Measurements from ENCODE around the gene EGR2. TPM values are rescaled to one million over a fixed set of nuclear protein-coding genes. Genes with fewer than 3 reads are reported as not detected.

EGR2 gene
- polyA plus RNA-seq, 1 of the 3 experiments (the other 2 are of a cell fraction), result 0.25 TPM

DNA sequence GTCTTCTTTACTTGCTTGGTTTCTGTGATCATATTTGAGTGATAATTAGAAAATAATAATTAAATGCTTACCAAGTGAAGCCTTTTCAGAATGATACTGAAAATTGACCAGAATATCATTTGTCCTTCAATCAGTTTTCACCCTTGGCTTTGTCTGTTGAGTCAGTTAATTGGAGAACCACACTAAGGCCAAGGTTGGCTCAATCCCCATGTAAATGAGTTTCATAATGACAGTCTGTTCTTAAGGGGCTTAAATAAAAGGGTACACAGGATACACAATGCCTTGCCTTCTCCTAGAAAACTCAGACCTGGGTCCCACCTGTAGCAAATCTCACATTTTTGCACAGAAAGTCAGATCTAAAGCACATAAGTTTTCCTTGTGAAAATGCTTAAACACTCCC, 31.3 kb upstream of the EGR2 start:
- Histone ChIP-seq H3K9ac (no peak overlapping the region), H3K4me3 (ENCODE audit: low read depth in 2 of 2, low read length in 1 of 2) (no peak overlapping the region), H3K4me1 (ENCODE audit: control insufficient read depth in 1 of 2, insufficient read depth in 2 of 2, low read depth in 1 of 2, low read length in 1 of 2) (no peaks in the 10 kb centered on the region), H3K4me2 (no peak overlapping the region), H3K27me3 (ENCODE audit: insufficient read depth) (peaks cover 9% of the 10 kb centered on the region; the same call in 1 of the 2 replicates), H3F3A (replicated peaks; ENCODE audit: insufficient read depth) (no peaks in the 10 kb centered on the region), H3K9me2 (no peaks in the 10 kb centered on the region), H3K36me3 (replicated peaks in 1 of 2; ENCODE audit: control insufficient read depth in 1 of 2, insufficient read depth in 2 of 2, low read length in 1 of 2) (no peaks in the 10 kb centered on the region), H3K9me3 (no peaks in the 10 kb centered on the region), H3K79me2 (ENCODE audit: insufficient read depth) (no peaks in the 10 kb centered on the region), H4K20me1 (ENCODE audit: insufficient read depth) (no peaks in the 10 kb centered on the region), H3K27ac (ENCODE audit: low read depth in 2 of 2, low read length in 1 of 2) (no peak overlapping the region), H2AFZ (ENCODE audit: low read depth) (no peak overlapping the region)
- no peak for DNase-seq
- TF ChIP-seq, protein P1, sequence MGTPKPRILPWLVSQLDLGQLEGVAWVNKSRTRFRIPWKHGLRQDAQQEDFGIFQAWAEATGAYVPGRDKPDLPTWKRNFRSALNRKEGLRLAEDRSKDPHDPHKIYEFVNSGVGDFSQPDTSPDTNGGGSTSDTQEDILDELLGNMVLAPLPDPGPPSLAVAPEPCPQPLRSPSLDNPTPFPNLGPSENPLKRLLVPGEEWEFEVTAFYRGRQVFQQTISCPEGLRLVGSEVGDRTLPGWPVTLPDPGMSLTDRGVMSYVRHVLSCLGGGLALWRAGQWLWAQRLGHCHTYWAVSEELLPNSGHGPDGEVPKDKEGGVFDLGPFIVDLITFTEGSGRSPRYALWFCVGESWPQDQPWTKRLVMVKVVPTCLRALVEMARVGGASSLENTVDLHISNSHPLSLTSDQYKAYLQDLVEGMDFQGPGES (IDR thresholded peaks at IDR 0.05; ENCODE audit: low read depth, low read length), result no peak
- TF ChIP-seq, protein P2, sequence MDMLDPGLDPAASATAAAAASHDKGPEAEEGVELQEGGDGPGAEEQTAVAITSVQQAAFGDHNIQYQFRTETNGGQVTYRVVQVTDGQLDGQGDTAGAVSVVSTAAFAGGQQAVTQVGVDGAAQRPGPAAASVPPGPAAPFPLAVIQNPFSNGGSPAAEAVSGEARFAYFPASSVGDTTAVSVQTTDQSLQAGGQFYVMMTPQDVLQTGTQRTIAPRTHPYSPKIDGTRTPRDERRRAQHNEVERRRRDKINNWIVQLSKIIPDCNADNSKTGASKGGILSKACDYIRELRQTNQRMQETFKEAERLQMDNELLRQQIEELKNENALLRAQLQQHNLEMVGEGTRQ (IDR thresholded peaks at IDR 0.05; ENCODE audit: borderline replicate concordance, low read depth, low read length), result no peak
- CTCF ChIA-PET, result no interaction called here
- POLR2A ChIA-PET, result no interaction called here

DNA sequence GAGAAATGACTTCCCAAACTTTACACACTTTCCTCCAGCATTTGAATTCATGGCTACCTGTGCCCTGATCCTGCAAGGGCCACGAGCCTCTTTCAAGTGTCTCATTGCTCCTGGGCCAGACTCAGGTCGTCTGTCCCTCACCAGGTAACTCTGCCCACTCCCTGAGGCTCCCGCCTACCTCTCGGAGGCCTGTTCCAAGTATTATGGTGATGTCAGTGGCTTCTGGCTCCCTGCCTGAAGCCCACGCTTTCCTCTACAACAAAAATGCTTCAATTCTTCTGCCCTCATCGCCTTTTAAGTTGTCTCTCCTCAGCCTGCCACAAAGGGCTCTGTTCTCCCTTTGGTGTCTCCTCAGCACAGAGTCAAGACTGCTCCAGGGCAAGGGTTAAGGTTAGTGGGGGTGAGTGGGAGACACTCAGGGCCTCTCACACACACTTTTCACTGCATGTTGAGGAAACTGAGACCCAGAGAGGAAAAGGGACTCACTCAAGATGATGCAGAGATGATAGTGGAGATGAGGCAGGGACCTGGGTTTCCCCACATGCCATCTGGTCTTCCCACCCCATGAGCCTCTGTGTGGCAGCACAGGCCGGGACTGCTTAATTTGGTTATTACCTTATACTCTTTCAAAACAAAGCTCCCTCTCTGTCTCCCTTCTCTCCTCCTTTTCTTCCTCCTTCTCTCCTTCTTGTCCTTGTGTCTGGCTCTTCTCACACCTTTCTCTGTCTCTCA, 28.3 kb upstream of the EGR2 start:
- no peak overlapping the region for H3K4me2 ChIP-seq
- no peak overlapping the region for H2AFZ ChIP-seq (ENCODE audit: low read depth)
- 32% methylated on average over 7 of the region's 7 CpGs for WGBS (ENCODE audit: low lambda C conversion rate)
- peaks cover 9% of the 10 kb centered on the region; the same call in 1 of the 2 replicates for H3K27me3 ChIP-seq (ENCODE audit: insufficient read depth)
- no peak overlapping the region for H3K27ac ChIP-seq (ENCODE audit: low read depth in 2 of 2, low read length in 1 of 2)
- DNase-seq, result no peak
- ChIA-PET POLR2A (no interaction called here), CTCF (no interaction called here)
- no peaks in the 10 kb centered on the region for H4K20me1 ChIP-seq (ENCODE audit: insufficient read depth)
- H3K36me3 ChIP-seq (replicated peaks in 1 of 2; ENCODE audit: control insufficient read depth in 1 of 2, insufficient read depth in 2 of 2, low read length in 1 of 2), result no peaks in the 10 kb centered on the region
- H3K9me3 ChIP-seq, result no peaks in the 10 kb centered on the region
- TF ChIP-seq JUND (IDR thresholded peaks at IDR 0.05) (no peak), RFX5 (IDR thresholded peaks at IDR 0.05; ENCODE audit: low read length) (no peak), RAD21 (IDR thresholded peaks at IDR 0.05; ENCODE audit: low read length) (no peak), EZH2phosphoT487 (IDR thresholded peaks at IDR 0.05; ENCODE audit: borderline replicate concordance, low read depth) (no peak), NRF1 (IDR thresholded peaks at IDR 0.05; ENCODE audit: low read depth, low read length) (no peak), TEAD4 (IDR thresholded peaks at IDR 0.05; ENCODE audit: borderline replicate concordance, insufficient read depth) (no peak)
- TF ChIP-seq, protein P2 (IDR thresholded peaks at IDR 0.05; ENCODE audit: borderline replicate concordance, low read depth, low read length), result no peak
- no peaks in the 10 kb centered on the region for H3K9me2 ChIP-seq
- H3K4me3 ChIP-seq (ENCODE audit: low read depth in 2 of 2, low read length in 1 of 2), result no peak overlapping the region
- H3K4me1 ChIP-seq (ENCODE audit: control insufficient read depth in 1 of 2, insufficient read depth in 2 of 2, low read depth in 1 of 2, low read length in 1 of 2), result no peaks in the 10 kb centered on the region
- no peaks in the 10 kb centered on the region for H3K79me2 ChIP-seq (ENCODE audit: insufficient read depth)
- no peak overlapping the region for H3K9ac ChIP-seq
- no peaks in the 10 kb centered on the region for H3F3A ChIP-seq (replicated peaks; ENCODE audit: insufficient read depth)

All from SK-N-SH (cell line).